Endometrial microvascular endothelial cells (primary cell): ENCODE results near the gene SH3TC1. TPM values are rescaled to one million over a fixed set of nuclear protein-coding genes. Genes with fewer than 3 reads are reported as not detected.

Experiments
- in situ Hi-C: cut with HindIII; loops from 2 replicates; pipeline ENCODE4 v1.10.0; 2017; ENCODE audit warnings: low sequenced_read_pairs, low pct_unique_long_range_greater_than_20kb; ENCODE audit errors: inconsistent ontology term
- total RNA-seq: library from RNA; depleted of rRNA; stranded (reverse); fragments of >200 nt; gene quantifications from one replicate; pipeline ENCODE4 v1.2.3, GENCODE V29; 2015; ENCODE audit errors: inconsistent ontology term

Gene SH3TC1
- 61.9 TPM for total RNA-seq

- in situ Hi-C loops = no loop called here
These were observed at the start of gene SH3TC1 for GRCh38 chr4:8198906-8199593. SH3TC1 (plus strand) TSS chr4:8199290; CDS start chr4:8205195, 5,905 bp downstream.

GRCh38 chr4:8149664-8150063 is 49.4 kb upstream of the SH3TC1 start:
- in situ Hi-C loops = no loop called here

GRCh38 chr4:8150152-8151090 is 48.7 kb upstream of the SH3TC1 start:
- in situ Hi-C loops = no loop called here

GRCh38 chr4:8151165-8151650 is 47.9 kb upstream of the SH3TC1 start:
- in situ Hi-C loops = no loop called here

GRCh38 chr4:8152090-8152864 is 46.8 kb upstream of the SH3TC1 start:
- in situ Hi-C loops = no loop called here

- in situ Hi-C loops = no loop called here
These were observed 46.2 kb upstream of the SH3TC1 start for GRCh38 chr4:8152865-8153257.

GRCh38 chr4:8153441-8153840 is 45.6 kb upstream of the SH3TC1 start:
- in situ Hi-C loops = no loop called here

GRCh38 chr4:8155048-8155447 is 44.0 kb upstream of the SH3TC1 start:
- in situ Hi-C loops = no loop called here

- in situ Hi-C loops = no loop called here
These were observed 43.2 kb upstream of the SH3TC1 start for GRCh38 chr4:8155660-8156421.

- in situ Hi-C loops = no loop called here
These were observed 42.5 kb upstream of the SH3TC1 start for GRCh38 chr4:8156617-8157016.

GRCh38 chr4:8157496-8157895 is 41.6 kb upstream of the SH3TC1 start:
- in situ Hi-C loops = no loop called here

GRCh38 chr4:8157944-8158709 is 41.0 kb upstream of the SH3TC1 start:
- in situ Hi-C loops = no loop called here

GRCh38 chr4:8158710-8159536 is 40.2 kb upstream of the SH3TC1 start, which contains the start of gene ABLIM2:
ABLIM2 (minus strand) TSS chr4:8158813; CDS start chr4:8158689, 124 bp downstream.
- in situ Hi-C loops = no loop called here

GRCh38 chr4:8159537-8160232 is 39.4 kb upstream of the SH3TC1 start:
- in situ Hi-C loops = no loop called here

- in situ Hi-C loops = no loop called here
These were observed 38.9 kb upstream of the SH3TC1 start for GRCh38 chr4:8160233-8160560.

GRCh38 chr4:8160572-8160971 is 38.5 kb upstream of the SH3TC1 start:
- in situ Hi-C loops = no loop called here
